HG03575 (cell line): Measurements from ENCODE around the gene PRMT3.
"Not testable (repeated sequence)": the region's sequence is repeated elsewhere in the genome, so short reads cannot be mapped to it uniquely, and the experiment has no call there.

Experiments
- ATAC-seq: cut with Tn5 transposase; IDR thresholded peaks from one replicate; pipeline ENCODE4 v1.9.1; 2021; ENCODE audit not compliant: unreplicated experiment, insufficient number of reproducible peaks, low FRiP score; ENCODE audit errors: extremely low read depth

Gene PRMT3

DNA sequence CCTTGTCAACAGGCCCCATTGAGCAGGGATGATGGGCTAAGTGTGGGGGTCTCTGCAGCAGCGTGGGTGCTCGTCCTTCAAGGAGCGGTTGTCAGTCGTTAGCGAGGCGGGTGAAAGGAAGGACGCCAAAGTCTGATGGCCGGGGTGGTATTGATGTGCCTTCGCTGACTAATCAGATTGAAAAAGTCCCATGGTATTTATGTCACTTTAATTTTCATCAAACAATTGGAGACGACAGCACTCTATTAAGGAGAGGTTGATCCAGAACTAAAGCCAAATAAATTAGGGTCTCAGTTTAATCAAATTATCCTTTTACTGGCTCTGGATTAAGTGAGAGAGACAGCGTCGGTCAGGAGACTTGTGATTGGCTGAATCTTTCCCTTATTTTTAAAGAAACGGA is 14.4 kb upstream of the PRMT3 start:
- no peak for ATAC-seq

DNA sequence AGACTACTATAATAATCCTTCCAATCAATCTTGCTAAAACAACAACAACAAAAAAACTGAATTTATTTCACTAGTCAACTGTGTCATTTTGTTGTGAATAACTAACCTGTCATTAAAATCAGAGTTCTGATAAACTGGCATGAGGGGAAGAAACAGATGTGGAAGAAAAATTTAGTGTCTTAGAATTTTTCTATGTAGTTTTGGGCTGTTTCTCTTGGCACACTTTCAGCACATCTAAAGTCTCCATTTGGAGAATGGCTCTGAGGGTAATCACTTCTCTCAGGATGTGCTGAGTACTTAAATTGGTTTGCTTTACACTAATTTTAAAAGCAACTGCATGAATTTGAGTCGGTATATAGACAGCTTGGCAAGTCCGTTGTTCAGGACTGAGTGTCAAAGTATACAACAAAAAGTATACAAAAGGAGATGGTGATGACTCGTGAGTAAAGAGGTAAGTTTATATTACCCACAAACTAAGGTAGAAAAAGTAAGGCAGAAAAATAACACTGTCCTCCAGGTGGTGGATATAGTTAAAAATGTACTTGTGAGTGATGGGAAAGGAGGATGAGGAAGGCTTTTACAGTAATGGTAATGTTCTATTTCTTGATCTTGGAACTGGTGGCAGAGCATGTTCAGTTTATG is 13.8 kb upstream of the PRMT3 start:
- no peak for ATAC-seq

DNA sequence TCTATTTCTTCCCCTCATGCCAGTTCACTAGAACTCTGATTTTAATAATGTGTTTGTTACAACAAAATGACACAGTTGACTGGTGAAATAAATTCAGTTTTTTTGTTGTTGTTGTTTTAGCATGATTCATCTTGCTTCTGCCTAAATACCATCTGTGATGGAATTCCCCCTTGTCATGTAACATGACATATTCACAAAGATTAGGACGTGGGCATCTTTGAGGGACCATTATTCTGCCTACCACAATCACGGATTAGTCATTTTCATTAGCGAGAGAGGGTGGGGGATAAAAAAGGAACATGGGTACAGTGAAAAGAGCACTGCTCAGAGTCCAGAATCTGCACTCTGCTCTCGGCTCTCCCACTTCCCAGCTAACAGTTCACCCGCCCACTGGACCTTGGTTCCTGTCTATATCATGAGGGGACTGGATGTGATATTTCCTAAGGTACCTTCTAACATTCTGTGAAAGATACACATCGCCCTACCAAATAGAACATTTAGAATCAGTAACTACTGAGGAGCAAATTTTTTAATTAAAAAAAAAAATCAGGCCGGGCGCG is 12.7 kb upstream of the PRMT3 start:
- no peak for ATAC-seq

- ATAC-seq = no peak
These were observed 11.3 kb upstream of the PRMT3 start for GRCh38 chr11:20376162-20376730.

DNA sequence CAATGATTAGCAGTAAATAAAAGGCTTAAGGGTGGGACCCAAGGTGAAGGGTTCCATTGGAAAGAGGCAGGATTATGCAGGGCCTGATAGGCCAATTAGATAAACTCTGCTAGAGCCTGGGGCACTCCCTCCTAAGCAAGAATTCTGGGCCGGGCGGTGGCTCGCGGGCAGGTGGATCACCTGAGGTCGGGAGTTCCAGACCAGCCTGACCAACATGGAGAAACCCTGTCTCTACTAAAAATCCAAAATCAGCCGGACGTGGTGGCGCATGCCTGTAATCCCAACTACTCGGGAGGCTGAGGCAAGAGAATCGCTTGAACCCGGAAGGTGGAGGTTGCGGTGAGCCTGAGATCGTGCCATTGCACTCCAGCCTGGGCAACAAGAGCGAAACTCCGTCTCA is 1.5 kb upstream of the PRMT3 start:
- ATAC-seq = not testable (repeated sequence)

GRCh38 chr11:20388096-20389055 is 860 bp downstream of the PRMT3 start:
- peak; percentile 3 for ATAC-seq

GRCh38 chr11:20397281-20397680 is 9.8 kb downstream of the PRMT3 start:
- ATAC-seq = peak; percentile 46

- ATAC-seq = no peak
These were observed 12.0 kb downstream of the PRMT3 start for GRCh38 chr11:20399498-20399897.

DNA sequence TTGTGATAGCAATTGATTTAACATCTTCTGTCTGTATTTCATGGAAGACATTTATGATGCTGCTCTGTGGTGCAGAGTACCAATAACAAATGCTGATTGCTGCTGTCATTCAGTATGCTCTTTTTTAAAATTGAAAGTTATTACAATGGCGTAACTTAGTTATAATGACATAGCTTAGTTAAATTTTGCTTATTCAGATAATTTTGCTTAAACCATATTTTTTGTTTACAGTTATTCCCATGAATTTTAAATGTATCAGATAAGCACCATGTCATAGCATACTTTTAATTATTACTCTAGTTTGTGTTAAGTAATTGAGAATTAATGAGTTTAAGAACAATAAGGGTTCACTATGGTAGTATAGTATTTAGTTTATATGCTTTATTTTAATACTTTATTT is 15.5 kb downstream of the PRMT3 start:
- no peak for ATAC-seq

- ATAC-seq = no peak
These were observed 19.0 kb downstream of the PRMT3 start for GRCh38 chr11:20406484-20406883.

- ATAC-seq = no peak
These were observed 19.8 kb downstream of the PRMT3 start for GRCh38 chr11:20407344-20407743.

DNA sequence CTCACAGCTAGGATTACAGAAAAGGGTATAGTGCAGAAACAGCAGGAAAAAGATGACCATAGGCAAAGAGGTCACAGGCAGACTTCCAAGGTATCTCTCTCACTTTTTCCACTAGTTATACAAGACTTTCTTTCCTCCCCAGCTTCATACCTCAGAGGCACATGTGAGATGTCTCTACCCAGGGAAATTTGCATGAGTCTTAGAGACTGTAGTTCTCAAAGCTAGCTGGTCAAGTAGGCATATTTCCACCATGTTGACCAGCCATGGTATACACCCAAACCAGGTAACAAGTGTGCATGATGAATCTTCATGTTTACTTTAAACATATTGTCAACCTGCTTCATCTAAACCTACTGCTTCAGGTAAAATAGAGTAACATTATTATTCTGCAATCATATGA is 27.9 kb downstream of the PRMT3 start:
- ATAC-seq = no peak

DNA sequence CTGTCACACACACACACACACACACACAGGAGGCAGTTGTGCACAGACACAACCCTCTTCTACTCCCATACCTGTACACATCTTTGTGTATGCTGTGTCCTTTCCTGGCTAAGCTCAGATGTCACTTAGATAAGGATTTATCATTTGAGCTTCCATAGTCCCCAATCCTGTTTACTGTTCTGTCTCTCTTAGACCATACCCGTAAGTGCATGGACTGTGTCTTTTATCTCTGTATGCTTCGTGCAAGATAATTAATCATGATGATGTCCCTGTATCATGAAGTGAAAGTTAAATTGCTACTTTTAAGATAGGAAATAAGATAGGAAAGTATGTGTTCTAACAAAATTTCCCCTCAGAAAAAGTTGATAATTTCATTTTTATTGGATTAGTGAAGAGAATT is 30.3 kb downstream of the PRMT3 start:
- no peak for ATAC-seq

DNA sequence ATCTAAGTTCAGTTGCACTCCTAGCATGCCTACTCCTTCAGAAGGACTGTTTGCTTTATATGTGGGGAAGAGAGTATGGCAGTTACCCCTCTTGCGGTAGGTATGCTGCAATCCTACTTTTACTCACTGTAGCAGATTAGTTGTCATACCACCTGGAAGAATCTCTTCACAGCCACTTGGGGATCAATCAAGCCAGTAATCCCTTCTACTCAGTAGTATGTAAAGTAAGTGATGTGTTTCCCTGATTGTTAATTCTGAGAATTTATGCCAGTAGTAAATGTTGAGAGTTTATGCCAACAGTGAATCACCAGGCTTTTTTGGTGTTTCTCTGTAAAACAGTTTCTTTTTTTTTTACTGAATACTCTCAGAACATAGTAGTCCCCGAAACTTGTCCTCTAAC is 34.4 kb downstream of the PRMT3 start:
- no peak for ATAC-seq

- no peak for ATAC-seq
These were observed 41.7 kb downstream of the PRMT3 start for GRCh38 chr11:20429216-20429615.

GRCh38 chr11:20438637-20439036 is 51.1 kb downstream of the PRMT3 start:
- no peak for ATAC-seq

DNA sequence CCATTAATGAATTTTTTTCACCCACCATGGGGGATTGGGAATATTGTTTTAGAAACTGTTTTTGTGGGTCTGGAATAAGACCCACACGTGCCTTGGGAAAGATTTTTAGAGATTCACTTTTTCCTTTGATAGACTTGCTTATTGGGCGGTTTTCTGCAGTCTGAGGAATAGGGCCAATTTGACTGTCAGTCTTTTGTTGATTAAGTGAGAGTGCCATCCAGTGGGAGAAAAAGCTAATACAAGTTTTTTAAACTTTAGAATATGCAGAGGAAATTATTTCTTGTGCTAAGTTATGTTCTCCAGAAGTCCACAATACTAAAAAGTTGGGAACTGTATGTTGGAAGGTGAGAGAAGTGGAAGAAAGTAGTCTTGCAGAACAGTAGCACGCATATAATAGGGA is 56.1 kb downstream of the PRMT3 start:
- ATAC-seq = no peak

DNA sequence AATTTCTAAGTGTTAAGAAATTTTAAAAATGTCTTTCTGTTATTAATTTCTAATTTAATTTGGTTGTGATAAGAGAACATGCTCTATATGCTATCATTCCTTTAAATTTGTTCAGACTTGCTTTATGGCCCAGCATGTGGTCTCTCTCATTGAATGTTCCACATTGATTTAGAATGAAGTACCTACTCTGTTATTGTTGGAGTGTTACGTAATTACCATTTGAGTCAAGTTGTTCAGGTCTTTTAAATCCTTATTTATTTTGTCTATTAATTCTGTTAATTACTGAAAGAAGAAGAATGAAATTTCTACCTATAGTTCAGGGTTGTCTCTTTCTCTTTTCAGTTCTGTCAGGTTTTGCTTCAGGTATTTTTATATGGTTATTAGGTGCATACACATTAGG is 57.0 kb downstream of the PRMT3 start:
- ATAC-seq = no peak

- no peak for ATAC-seq
These were observed 61.3 kb downstream of the PRMT3 start for GRCh38 chr11:20448834-20449233.

DNA sequence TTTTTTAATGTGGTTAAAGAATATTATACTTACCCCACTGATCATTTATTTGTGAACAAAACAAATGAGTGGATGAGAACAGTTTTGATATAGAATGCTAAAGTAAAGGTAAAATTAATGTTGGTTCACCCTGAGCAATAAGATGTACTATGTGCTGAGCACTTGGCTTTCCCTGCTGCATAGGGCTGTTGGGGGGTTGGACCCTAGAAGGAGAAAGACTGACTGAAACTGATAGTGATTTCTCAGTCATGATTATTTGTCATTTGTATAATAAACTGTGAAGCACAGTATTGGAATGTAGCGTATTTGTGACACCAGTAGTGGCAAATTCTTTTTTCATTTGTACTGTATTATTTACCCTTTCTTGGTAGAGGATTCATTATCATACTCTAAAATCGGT is 63.3 kb downstream of the PRMT3 start:
- ATAC-seq = no peak
